Gastrocnemius medialis (tissue), 4 donors: ENCODE data around the gene ABHD17B.

Experiments
- CTCF ChIP-seq, 5 experiments: fragments of 450-650 bp in 3 of 5; fragments of 200-600 bp in 2 of 5; sonication (generic) in 2 of 5; IDR thresholded peaks in 4 of 5; conservative IDR thresholded peaks in 1 of 5; 1 replicate in 4 of 5; 2 replicates in 1 of 5; pipeline ENCODE4 v1.5.1; 2016 to 2019; ENCODE audit warnings: antibody characterized with exemption in 5 of 5, mild to moderate bottlenecking in 3 of 5, moderate library complexity in 3 of 5
- POLR2A ChIP-seq, 2 donors: fragments of 450-650 bp; IDR thresholded peaks; one replicate each; pipeline ENCODE4 v1.6.1; 2017; ENCODE audit warnings: antibody characterized with exemption in 2 of 2, mild to moderate bottlenecking in 2 of 2, moderate library complexity in 2 of 2

GRCh38 chr9:71924576-71924975 is 13.6 kb upstream of the ABHD17B start:
- TF ChIP-seq POLR2A (IDR thresholded peaks at IDR 0.05) (no peak), CTCF (IDR thresholded peaks at IDR 0.05 in 4 of 5, conservative IDR thresholded peaks at IDR 0.05 in 1 of 5) (no peak)
